ENCODE results near the gene PTGIS.

Gene PTGIS

GRCh38 chr20:49455691-49456090, 112.2 kb downstream of the PTGIS start:
- no peaks in the 10 kb centered on the region for H3K9me3 ChIP-seq (replicated peaks in 1 of 11)
- no peaks in the 10 kb centered on the region for H3K4me1 ChIP-seq
- H3K9ac ChIP-seq, result no peak overlapping the region
- H4K20me1 ChIP-seq, result no peaks in the 10 kb centered on the region
- no peaks in the 10 kb centered on the region for H3K27me3 ChIP-seq
- H3K4me2 ChIP-seq, result no peak overlapping the region
- no peak for TF ChIP-seq Cebpa-rat (IDR thresholded peaks at IDR 0.05)
- no peak overlapping the region for H3K4me3 ChIP-seq
- no peak overlapping the region for H3K27ac ChIP-seq
- no peaks in the 10 kb centered on the region for H3K36me3 ChIP-seq

Measured in BLaER1 treated with 17β-estradiol and CSF1 and Interleukin-3, amounts not matched to agents 10 nM and 100 nM (cell line).